Ovary (tissue), 3 donors: ENCODE measurements around the gene ATP4B.

Experiments
- CTCF ChIP-seq, 3 donors: fragments of 450-650 bp in 2 of 3; fragments of 200-600 bp in 1 of 3; IDR thresholded peaks; one replicate each; pipeline versions ENCODE4 v1.5.1 to v1.8.0; 2016 to 2022; ENCODE audit warnings: antibody characterized with exemption in 3 of 3, mild to moderate bottlenecking in 1 of 3
- EP300 ChIP-seq: sonication (generic); formaldehyde crosslinking; IDR thresholded peaks from one replicate; pipeline ENCODE4 v1.6.1; 2017; ENCODE audit warnings: antibody characterized with exemption
- POLR2A ChIP-seq: fragments of 450-650 bp; IDR thresholded peaks from one replicate; pipeline ENCODE4 v1.6.1; 2017; ENCODE audit warnings: antibody characterized with exemption, mild to moderate bottlenecking, moderate library complexity
- donor health status: DM: no; HTN: no; CAD: no.

GRCh38 chr13:113630296-113630695, 27.7 kb downstream of the ATP4B start:
- TF ChIP-seq CTCF (IDR thresholded peaks at IDR 0.05) (no peak), POLR2A (no peak), EP300 (no peak)
